GM21786 (cell line): Measurements from ENCODE around the gene RCAN3.

Experiments
- ATAC-seq: cut with Tn5 transposase; IDR thresholded peaks from one replicate; pipeline ENCODE4 v1.9.1; 2021; ENCODE audit not compliant: unreplicated experiment

Gene RCAN3

DNA sequence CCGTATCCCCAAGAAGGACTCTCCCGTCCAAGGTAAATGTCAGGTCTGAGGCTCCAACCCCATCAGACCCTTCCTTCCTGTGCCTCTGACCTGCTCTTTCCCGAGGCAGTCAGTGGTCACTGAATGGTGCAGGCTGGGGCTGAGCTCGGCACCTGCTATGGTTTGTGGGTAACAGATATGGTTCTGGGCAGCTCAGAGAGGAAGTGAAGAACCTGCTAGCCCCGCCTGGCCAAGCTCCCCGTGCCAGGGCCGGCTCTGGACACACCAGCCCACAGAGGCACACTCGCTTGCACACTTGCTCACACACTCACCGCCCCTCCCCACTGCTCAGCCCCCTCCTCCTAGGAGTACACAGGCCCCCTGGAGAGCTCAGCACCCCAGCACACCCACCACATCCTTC is 69.7 kb downstream of the RCAN3 start:
- no peak for ATAC-seq

DNA sequence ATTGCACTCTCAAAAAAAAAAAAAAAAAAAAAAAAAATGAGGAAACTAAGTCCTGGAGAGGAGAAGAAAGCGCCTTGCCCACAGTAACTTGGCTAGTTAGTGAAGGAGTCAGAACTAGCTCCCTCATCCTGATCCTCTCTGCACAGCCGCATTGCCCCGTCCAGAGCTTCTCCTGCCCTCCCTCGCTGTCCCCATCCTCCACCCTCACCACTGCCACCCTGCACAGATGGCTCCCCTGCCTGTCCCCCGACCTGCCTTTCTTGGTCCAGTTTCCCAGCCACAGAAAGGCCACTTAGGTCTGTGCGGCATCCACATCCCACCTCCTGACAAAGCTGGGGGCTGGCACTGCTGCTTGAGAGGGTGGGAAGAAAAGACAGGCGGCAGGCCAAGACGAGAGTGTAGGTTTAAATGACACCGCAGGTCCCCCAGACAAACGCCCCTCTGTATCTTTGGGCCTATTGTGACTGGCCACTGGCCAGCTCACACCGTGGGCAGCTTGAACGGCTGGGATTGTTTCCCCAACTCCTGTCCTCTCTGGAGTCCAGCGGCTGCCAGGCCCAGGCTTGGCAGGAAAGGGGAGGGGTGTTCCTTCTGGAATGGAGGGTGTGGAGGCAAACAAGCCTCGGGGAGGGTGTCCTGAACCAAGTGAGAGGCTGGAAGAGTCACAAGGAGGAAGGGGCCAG is 73.4 kb downstream of the RCAN3 start:
- ATAC-seq, result no peak

DNA sequence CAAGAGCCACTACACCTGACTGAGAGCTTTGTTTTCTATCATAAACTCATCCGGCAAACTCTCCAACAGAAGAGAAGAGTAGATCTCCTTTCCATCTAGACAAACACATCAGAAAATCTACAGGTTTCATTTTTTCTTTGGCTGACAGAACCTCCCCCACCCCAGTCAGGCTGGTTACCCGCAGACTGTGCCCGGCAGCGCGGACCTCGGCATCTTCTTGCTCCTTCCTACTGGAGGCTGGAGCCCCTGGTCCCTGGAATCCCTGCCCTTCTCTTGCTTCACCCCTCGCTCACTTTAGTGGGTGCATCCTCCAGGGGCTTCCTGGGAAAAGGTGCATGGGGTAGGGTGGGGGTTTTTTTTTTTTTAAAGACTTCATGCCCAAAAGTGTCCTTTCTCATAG is 76.2 kb downstream of the RCAN3 start:
- ATAC-seq, result no peak

DNA sequence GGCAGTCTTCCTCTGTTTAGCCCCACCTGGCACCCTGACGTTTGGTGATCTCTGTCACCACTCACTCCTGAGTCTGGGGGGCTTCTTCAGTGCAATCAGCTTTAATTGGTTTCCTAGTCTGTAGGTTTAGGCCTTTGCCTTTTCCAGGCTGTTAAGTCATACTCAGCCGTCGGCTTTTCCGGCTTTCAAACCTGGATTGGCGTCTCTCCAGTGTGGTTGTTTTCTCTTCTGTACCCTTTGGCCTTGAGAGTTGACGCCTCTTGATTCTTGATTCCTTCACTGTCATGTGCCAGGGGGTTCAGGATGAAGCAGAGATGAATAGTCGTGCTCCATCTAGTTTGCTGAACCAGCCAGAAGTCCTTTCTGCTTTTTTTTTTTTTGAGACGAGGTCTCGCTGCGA is 78.1 kb downstream of the RCAN3 start:
- ATAC-seq, result no peak

DNA sequence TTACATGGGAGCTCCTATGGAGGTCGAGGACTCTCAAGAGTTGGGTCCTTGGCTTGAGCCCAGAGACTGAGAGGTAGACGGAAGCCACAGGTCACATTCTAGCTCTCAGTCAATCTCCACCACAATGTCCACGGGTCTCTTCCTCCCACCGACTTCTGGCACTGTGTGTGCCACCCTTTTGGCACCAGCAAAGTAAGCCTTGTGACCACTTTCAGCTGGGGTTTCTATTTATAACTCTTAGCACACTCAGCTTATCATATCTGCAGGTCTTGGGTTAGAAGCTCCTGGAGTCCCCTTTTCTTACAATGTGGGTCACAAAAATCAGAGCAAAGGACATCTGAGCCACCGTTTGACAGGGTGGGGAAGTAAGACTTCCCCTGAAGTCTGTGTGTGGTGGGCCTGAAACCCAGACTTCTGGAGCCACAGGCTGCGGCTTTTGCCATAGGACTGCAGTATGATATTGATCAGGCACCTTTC is 81.6 kb downstream of the RCAN3 start:
- ATAC-seq, result no peak

DNA sequence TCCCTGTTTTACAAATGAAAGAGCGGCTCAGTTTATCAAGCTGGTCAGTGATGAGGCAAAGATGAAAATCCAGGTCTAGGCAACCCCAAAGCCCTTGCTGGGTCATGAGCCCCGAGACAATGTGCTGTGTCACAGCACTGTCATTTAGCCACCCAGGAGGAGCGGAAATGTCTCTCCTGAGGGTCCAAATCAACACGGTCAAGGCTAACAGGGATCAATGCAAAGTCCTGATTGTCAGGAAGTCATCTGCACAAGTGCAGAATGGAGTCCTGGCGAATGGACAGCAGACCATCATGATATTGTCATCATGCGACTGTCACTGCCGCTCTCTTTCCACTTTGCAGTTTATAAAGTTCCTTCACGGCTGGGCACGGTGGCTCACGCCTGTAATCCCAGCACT is 83.5 kb downstream of the RCAN3 start:
- ATAC-seq, result no peak

DNA sequence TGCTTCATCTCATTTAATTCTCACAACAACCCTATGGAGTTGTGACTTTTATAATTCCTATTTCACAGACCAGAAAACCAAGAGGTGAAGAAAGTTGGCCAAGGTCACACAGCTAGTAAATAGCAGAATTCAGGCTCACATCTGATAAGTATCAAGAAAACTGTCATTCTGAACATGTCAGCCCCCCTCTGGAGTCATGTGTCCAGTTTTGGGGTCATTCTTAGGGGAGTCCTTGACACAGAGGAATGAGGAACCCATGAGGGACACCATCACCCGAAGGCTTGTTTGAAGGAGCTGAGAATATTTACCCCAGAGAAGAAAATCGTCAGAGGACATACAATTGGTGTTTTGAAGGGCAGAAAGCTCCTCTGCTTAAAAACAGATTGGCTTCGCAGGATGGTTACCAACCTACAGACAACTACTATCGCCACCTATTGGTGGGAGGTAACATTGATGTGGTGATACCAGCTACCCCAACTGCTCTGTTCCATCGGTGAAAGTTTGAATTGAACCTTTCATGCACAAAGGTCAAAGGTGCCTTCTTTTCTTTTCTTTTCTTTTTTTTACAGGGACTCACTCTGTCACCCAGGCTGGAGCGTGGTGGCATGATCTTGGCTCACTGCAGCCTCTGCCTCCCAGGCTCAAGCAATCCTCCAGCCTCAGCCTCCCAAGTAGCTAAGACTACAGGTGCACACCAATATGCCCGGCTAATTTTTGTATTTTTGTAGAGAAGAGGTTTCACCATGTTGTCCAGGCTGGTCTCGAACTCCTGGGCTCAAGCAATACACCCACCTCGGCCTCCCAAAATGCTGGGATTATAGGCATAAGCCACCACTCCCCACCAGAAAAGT is 84.6 kb downstream of the RCAN3 start:
- ATAC-seq, result no peak

DNA sequence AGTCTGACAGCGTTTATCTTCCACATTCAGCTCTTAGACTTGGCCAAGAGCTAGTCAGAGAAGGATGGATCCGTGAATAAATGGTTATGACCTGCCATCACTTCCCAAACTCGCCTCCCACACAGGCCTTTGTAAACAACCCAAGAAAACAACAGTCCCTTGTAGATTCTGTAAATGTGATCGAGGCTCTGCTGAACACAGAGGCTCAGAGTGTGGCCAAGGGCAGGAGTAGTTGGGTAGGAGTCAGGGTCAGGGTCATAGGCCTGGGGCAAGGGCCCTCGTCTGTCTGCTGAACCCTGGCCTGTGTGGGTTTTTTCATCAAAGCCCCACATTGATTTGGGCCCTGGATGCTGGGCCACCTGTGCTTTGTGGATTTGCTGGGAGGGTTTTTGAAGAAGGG is 85.9 kb downstream of the RCAN3 start:
- no peak for ATAC-seq

DNA sequence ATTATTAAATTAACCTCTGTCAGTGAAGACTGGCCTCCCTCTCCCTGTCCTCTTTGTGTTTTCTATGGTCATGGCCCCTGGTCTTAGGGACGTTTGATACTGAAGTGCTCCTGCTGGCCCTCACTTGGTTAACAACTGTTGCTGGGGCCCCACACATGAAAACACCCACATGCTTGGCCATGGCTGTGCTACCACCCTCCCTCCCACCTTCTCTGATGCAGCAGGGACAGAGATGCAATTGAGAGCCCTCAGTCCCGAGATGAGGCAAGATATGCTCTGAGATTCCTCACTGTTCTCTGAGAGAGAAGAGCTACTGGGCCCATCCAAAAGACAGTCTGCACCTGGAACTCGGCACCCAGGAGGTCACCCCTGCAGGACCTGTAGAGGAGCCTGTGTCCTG is 86.6 kb downstream of the RCAN3 start:
- no peak for ATAC-seq
